GM19035 (cell line): ENCODE results near the gene FARP1.
"Not testable (repeated sequence)": the region's sequence is repeated elsewhere in the genome, so short reads cannot be mapped to it uniquely, and the experiment has no call there.

Experiments used
- ATAC-seq: cut with Tn5 transposase; IDR thresholded peaks from one replicate; pipeline ENCODE4 v1.9.1; 2021; ENCODE audit not compliant: unreplicated experiment

Gene FARP1

GRCh38 chr13:98352226-98352625 lies 209.3 kb downstream of the FARP1 start:
- ATAC-seq = no peak

GRCh38 chr13:98353750-98354149 lies 210.9 kb downstream of the FARP1 start:
- ATAC-seq = no peak

GRCh38 chr13:98358937-98359336 lies 216.0 kb downstream of the FARP1 start:
- no peak for ATAC-seq

GRCh38 chr13:98360545-98360944 lies 217.7 kb downstream of the FARP1 start:
- ATAC-seq = no peak

GRCh38 chr13:98363326-98363725 lies 220.4 kb downstream of the FARP1 start:
- ATAC-seq = no peak

GRCh38 chr13:98364179-98364578 lies 221.3 kb downstream of the FARP1 start:
- no peak for ATAC-seq

GRCh38 chr13:98364647-98365046 lies 221.8 kb downstream of the FARP1 start:
- ATAC-seq = no peak

GRCh38 chr13:98365302-98365701 lies 222.4 kb downstream of the FARP1 start:
- no peak for ATAC-seq

- no peak for ATAC-seq
These were observed 223.1 kb downstream of the FARP1 start for GRCh38 chr13:98366010-98366409.

- no peak for ATAC-seq
These were observed 223.5 kb downstream of the FARP1 start for GRCh38 chr13:98366443-98366842.

GRCh38 chr13:98366959-98367358 lies 224.1 kb downstream of the FARP1 start:
- no peak for ATAC-seq

- no peak for ATAC-seq
These were observed 225.1 kb downstream of the FARP1 start for GRCh38 chr13:98368019-98368418.

GRCh38 chr13:98369520-98369919 lies 226.6 kb downstream of the FARP1 start:
- not testable (repeated sequence) for ATAC-seq

GRCh38 chr13:98370261-98370660 lies 227.4 kb downstream of the FARP1 start:
- ATAC-seq = no peak

GRCh38 chr13:98370806-98371515 lies 228.1 kb downstream of the FARP1 start:
- no peak for ATAC-seq

- ATAC-seq = no peak
These were observed 228.7 kb downstream of the FARP1 start for GRCh38 chr13:98371516-98372023.

- ATAC-seq = no peak
These were observed 230.0 kb downstream of the FARP1 start for GRCh38 chr13:98372876-98373275.

- no peak for ATAC-seq
These were observed 231.9 kb downstream of the FARP1 start for GRCh38 chr13:98374750-98375149.

GRCh38 chr13:98377635-98378378 lies 234.9 kb downstream of the FARP1 start:
- ATAC-seq = no peak

- no peak for ATAC-seq
These were observed 241.8 kb downstream of the FARP1 start for GRCh38 chr13:98384739-98385138.

- ATAC-seq = no peak
These were observed 242.7 kb downstream of the FARP1 start for GRCh38 chr13:98385606-98386005.

GRCh38 chr13:98386637-98387036 lies 243.7 kb downstream of the FARP1 start:
- ATAC-seq = no peak
